GM21526 (cell line): ENCODE results near the gene SNAI1.
"Not testable (repeated sequence)": the region's sequence is repeated elsewhere in the genome, so short reads cannot be mapped to it uniquely, and the experiment has no call there.

Experiments used
- ATAC-seq: cut with Tn5 transposase; IDR thresholded peaks from one replicate; pipeline ENCODE4 v1.9.1; 2021; ENCODE audit warnings: moderate library complexity; ENCODE audit not compliant: unreplicated experiment, low FRiP score

Gene SNAI1

GRCh38 chr20:49985617-49986016 lies 2.8 kb downstream of the SNAI1 start:
- no peak for ATAC-seq

GRCh38 chr20:49986049-49986448 lies 3.3 kb downstream of the SNAI1 start:
- ATAC-seq, result no peak

GRCh38 chr20:49987015-49987867 lies 4.5 kb downstream of the SNAI1 start:
- ATAC-seq, result no peak

GRCh38 chr20:49987868-49988690 lies 5.3 kb downstream of the SNAI1 start:
- no peak for ATAC-seq

GRCh38 chr20:49989234-49990065 lies 6.7 kb downstream of the SNAI1 start:
- no peak for ATAC-seq

GRCh38 chr20:49990271-49990720 lies 7.5 kb downstream of the SNAI1 start:
- ATAC-seq, result no peak

GRCh38 chr20:49993301-49993751 lies 10.5 kb downstream of the SNAI1 start:
- no peak for ATAC-seq

GRCh38 chr20:49995586-49995985 lies 12.8 kb downstream of the SNAI1 start:
- ATAC-seq, result no peak

GRCh38 chr20:49998478-49999188 lies 15.9 kb downstream of the SNAI1 start:
- ATAC-seq, result not testable (repeated sequence)

- no peak for ATAC-seq
Measured at GRCh38 chr20:49999329-49999728, 16.5 kb downstream of the SNAI1 start.

- ATAC-seq, result not testable (repeated sequence)
Measured at GRCh38 chr20:50000548-50001222, 17.9 kb downstream of the SNAI1 start.

GRCh38 chr20:50001784-50002311 lies 19.1 kb downstream of the SNAI1 start:
- no peak for ATAC-seq

- no peak for ATAC-seq
Measured at GRCh38 chr20:50003253-50003656, 20.5 kb downstream of the SNAI1 start.

GRCh38 chr20:50004229-50004628 lies 21.4 kb downstream of the SNAI1 start:
- ATAC-seq, result no peak

GRCh38 chr20:50005471-50005981 lies 22.7 kb downstream of the SNAI1 start:
- ATAC-seq, result no peak

- no peak for ATAC-seq
Measured at GRCh38 chr20:50007369-50007768, 24.6 kb downstream of the SNAI1 start.

GRCh38 chr20:50008007-50008406 lies 25.2 kb downstream of the SNAI1 start:
- no peak for ATAC-seq

GRCh38 chr20:50009521-50010454 lies 27.0 kb downstream of the SNAI1 start:
- ATAC-seq, result no peak
